GM12891 (cell line): Measurements from ENCODE around the gene DDX31.

ENCODE experiments used
- PAX5 ChIP-seq: IDR thresholded peaks from 2 replicates; pipeline ENCODE4 v1.6.1; 2011; ENCODE audit warnings: low read length, moderate library complexity, mild to moderate bottlenecking; ENCODE audit not compliant: insufficient read depth, severe bottlenecking
- POLR2A ChIP-seq: IDR thresholded peaks from 2 replicates; pipeline ENCODE4 v1.6.1; 2011; ENCODE audit warnings: low read depth, low read length, control low read depth
- POLR2AphosphoS5 ChIP-seq: IDR thresholded peaks from 2 replicates; pipeline ENCODE4 v1.6.1; 2011; ENCODE audit warnings: low read depth, low read length, control low read depth
- POU2F2 ChIP-seq: IDR thresholded peaks from 2 replicates; pipeline ENCODE4 v1.6.1; 2011; ENCODE audit warnings: low read depth, mild to moderate bottlenecking, control low read depth, low read length, moderate library complexity
- SPI1 ChIP-seq: IDR thresholded peaks from 2 replicates; pipeline ENCODE4 v1.6.1; 2011; ENCODE audit warnings: low read depth, low read length, control low read depth
- TAF1 ChIP-seq: IDR thresholded peaks from 2 replicates; pipeline ENCODE4 v1.6.1; 2011; ENCODE audit warnings: low read depth, low read length, control low read depth

DNA sequence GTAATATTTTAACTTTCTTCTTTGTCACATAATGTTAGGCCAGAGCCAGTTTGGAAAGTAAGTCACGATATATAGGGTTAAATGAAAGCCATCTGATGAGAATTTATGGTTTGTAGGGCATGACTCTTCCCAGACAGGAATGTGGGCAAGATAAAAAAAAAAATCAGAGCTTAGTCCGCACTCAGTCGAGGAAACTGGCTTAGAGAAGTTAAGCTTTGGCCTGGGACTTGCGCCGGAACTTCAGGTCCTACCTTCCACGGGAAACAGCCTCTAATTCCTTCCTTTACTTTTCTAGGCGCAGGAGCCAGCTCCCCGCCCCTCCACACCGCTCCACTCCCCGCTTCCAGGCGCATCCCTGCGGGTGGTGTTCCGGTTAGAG is 475 bp downstream of the DDX31 start:
- no peak for TF ChIP-seq POLR2AphosphoS5
- TF ChIP-seq POLR2A: no peak
- TF ChIP-seq TAF1: no peak
- no peak for TF ChIP-seq SPI1
- no peak for TF ChIP-seq POU2F2
- no peak for TF ChIP-seq PAX5
